HG02678 (cell line): ENCODE results near the gene EXO1.
"Not testable (repeated sequence)": the region's sequence is repeated elsewhere in the genome, so short reads cannot be mapped to it uniquely, and the experiment has no call there.

Experiments used
- ATAC-seq: cut with Tn5 transposase; IDR thresholded peaks from one replicate; pipeline ENCODE4 v1.9.1; 2021; ENCODE audit warnings: mild to moderate bottlenecking, moderate library complexity; ENCODE audit not compliant: unreplicated experiment

Gene EXO1

GRCh38 chr1:241834733-241835377, 13.1 kb upstream of the EXO1 start:
- ATAC-seq: no peak

- ATAC-seq: no peak
These were observed 11.1 kb upstream of the EXO1 start for GRCh38 chr1:241836941-241837340.

GRCh38 chr1:241837416-241837815, 10.6 kb upstream of the EXO1 start:
- no peak for ATAC-seq

- ATAC-seq: no peak
These were observed 10.1 kb upstream of the EXO1 start for GRCh38 chr1:241837901-241838300.

GRCh38 chr1:241838897-241839296, 9.1 kb upstream of the EXO1 start:
- no peak for ATAC-seq

- ATAC-seq: peak; percentile 69
These were observed 8.5 kb upstream of the EXO1 start for GRCh38 chr1:241839369-241839979.

- ATAC-seq: no peak
These were observed 7.8 kb upstream of the EXO1 start for GRCh38 chr1:241840164-241840563.

GRCh38 chr1:241841691-241842090, 6.3 kb upstream of the EXO1 start:
- ATAC-seq: no peak

GRCh38 chr1:241842565-241842964, 5.4 kb upstream of the EXO1 start:
- no peak for ATAC-seq

- no peak for ATAC-seq
These were observed 3.4 kb upstream of the EXO1 start for GRCh38 chr1:241844593-241844992.

GRCh38 chr1:241846375-241846774, 1.6 kb upstream of the EXO1 start:
- no peak for ATAC-seq

GRCh38 chr1:241846862-241847539, 1.0 kb upstream of the EXO1 start:
- ATAC-seq: no peak

- ATAC-seq: no peak
These were observed 536 bp upstream of the EXO1 start for GRCh38 chr1:241847540-241847795.

GRCh38 chr1:241848686-241849344, 811 bp downstream of the EXO1 start:
- no peak for ATAC-seq

GRCh38 chr1:241849345-241849695, 1.3 kb downstream of the EXO1 start:
- ATAC-seq: no peak

GRCh38 chr1:241855545-241856140, 7.6 kb downstream of the EXO1 start:
- not testable (repeated sequence) for ATAC-seq

- peak; percentile 86 for ATAC-seq
These were observed 9.1 kb downstream of the EXO1 start for GRCh38 chr1:241857131-241857530.

GRCh38 chr1:241860922-241861321, 12.9 kb downstream of the EXO1 start:
- no peak for ATAC-seq

GRCh38 chr1:241869022-241869421, 21.0 kb downstream of the EXO1 start:
- no peak for ATAC-seq

GRCh38 chr1:241870336-241870735, 22.3 kb downstream of the EXO1 start:
- no peak for ATAC-seq

- no peak for ATAC-seq
These were observed 22.9 kb downstream of the EXO1 start for GRCh38 chr1:241870746-241871430.
